K562 (cell line): ENCODE measurements around the gene THG1L. TPM values are rescaled to one million over a fixed set of nuclear protein-coding genes. Genes with fewer than 3 reads are reported as not detected.
A peak's percentile ranks its signal among the peaks of the same experiment; 100 is the strongest.

ENCODE experiments used
- CBFA2T3 ChIP-seq: fragments of 450-650 bp; IDR thresholded peaks from 2 replicates; pipeline ENCODE4 v1.6.1; 2017
- CHCHD3 ChIP-seq: fragments of 250-450 bp; sonication (Bioruptor Pico); IDR thresholded peaks from 2 replicates; pipeline ENCODE4 v2.1.2; 2022; ENCODE audit warnings: mild to moderate bottlenecking
- CUX1 ChIP-seq: fragments of 200-800 bp; sonication (Bioruptor generic); IDR thresholded peaks from 2 replicates; pipeline ENCODE4 v1.6.1; 2016; ENCODE audit warnings: missing genetic modification characterization, missing compliant biosample characterization
- FOXJ2 ChIP-seq: fragments of 200-800 bp; sonication (Bioruptor generic); IDR thresholded peaks from 2 replicates; pipeline ENCODE4 v1.6.1; 2016; ENCODE audit warnings: missing genetic modification characterization, missing compliant biosample characterization
- ILF3 ChIP-seq: fragments of 450-650 bp; IDR thresholded peaks from 2 replicates; pipeline ENCODE4 v1.6.1; 2018; ENCODE audit warnings: antibody characterized with exemption, mild to moderate bottlenecking, moderate library complexity, borderline replicate concordance
- LEF1 ChIP-seq: fragments of 450-650 bp; IDR thresholded peaks from 2 replicates; pipeline ENCODE4 v1.6.1; 2016; ENCODE audit warnings: mild to moderate bottlenecking
- PHB2 ChIP-seq: fragments of 450-650 bp; IDR thresholded peaks from 2 replicates; pipeline ENCODE4 v1.6.1; 2017; ENCODE audit warnings: low read depth
- RBM22 ChIP-seq: fragments of 200-400 bp; formaldehyde crosslinking; IDR thresholded peaks from 2 replicates; pipeline ENCODE4 v1.6.1; 2018; ENCODE audit warnings: low read length, low read depth; ENCODE audit not compliant: poor library complexity, severe bottlenecking
- RNF2 ChIP-seq: sonication (generic); IDR thresholded peaks from 2 replicates; pipeline ENCODE4 v1.6.1; 2016
- TEAD2 ChIP-seq: fragments of 450-650 bp; IDR thresholded peaks from 2 replicates; pipeline ENCODE4 v1.6.1; 2016; ENCODE audit warnings: missing genetic modification characterization, control low read depth, missing compliant biosample characterization
- ZBED1 ChIP-seq: IDR thresholded peaks from 2 replicates; pipeline ENCODE4 v1.6.1; 2014
- ZBTB12 ChIP-seq: fragments of 250-450 bp; sonication (Bioruptor Pico); IDR thresholded peaks from 2 replicates; pipeline ENCODE4 v1.4.0; 2020
- ZEB2 ChIP-seq: fragments of 450-650 bp; IDR thresholded peaks from 2 replicates; pipeline ENCODE4 v1.6.1; 2016
- ZNF354B ChIP-seq: fragments of 250-450 bp; sonication (Bioruptor Pico); IDR thresholded peaks from 2 replicates; pipeline ENCODE4 v1.4.0; 2020
- ZNF79 ChIP-seq: fragments of 250-450 bp; sonication (Bioruptor Pico); IDR thresholded peaks from 2 replicates; pipeline ENCODE4 v1.4.0; 2020; ENCODE audit warnings: low read depth, mild to moderate bottlenecking, moderate library complexity
- polyA plus RNA-seq, 8 experiments: library from polyadenylated mRNA; depleted of rRNA in 4 of 8; stranded (reverse) in 5 of 8; unstranded in 3 of 8; fragments of >200 nt; fragmentation: Nextera tagmentation in 2 of 8; fragmentation: Illumina TruSeq in 1 of 8; extraction: Ambion mirVana in 2 of 8; extraction: Trizol in 1 of 8; gene quantifications; 2 replicates each; pipeline versions ENCODE4 v1.2.1 to v1.2.3, GENCODE V29; 2011 to 2014; ENCODE audit warnings: inconsistent platforms in 1 of 8, missing spikeins in 1 of 8
- total RNA-seq, 7 experiments: library from RNA; depleted of rRNA in 6 of 7; stranded (reverse); fragments of >200 nt in 6 of 7; fragmentation: Illumina TruSeq in 2 of 7; extraction: Trizol in 2 of 7; gene quantifications; 2 replicates each; pipeline versions ENCODE4 v1.2.1 to v1.2.3, GENCODE V29; 2011 to 2021; ENCODE audit warnings: low replicate concordance in 1 of 7
- TF ChIP-seq, protein P1 (sequence below): fragments of 250-450 bp; sonication (Bioruptor Pico); IDR thresholded peaks from 2 replicates; pipeline ENCODE4 v1.9.0; 2021; ENCODE audit warnings: mild to moderate bottlenecking, inconsistent platforms

The THG1L gene
- total and polyA plus RNA-seq, 9 of the 15 experiments (the other 6 are each of a cell fraction or from before 2014, with no cell fraction given), result 21.8 to 40.7 (median 28.0) TPM

DNA sequence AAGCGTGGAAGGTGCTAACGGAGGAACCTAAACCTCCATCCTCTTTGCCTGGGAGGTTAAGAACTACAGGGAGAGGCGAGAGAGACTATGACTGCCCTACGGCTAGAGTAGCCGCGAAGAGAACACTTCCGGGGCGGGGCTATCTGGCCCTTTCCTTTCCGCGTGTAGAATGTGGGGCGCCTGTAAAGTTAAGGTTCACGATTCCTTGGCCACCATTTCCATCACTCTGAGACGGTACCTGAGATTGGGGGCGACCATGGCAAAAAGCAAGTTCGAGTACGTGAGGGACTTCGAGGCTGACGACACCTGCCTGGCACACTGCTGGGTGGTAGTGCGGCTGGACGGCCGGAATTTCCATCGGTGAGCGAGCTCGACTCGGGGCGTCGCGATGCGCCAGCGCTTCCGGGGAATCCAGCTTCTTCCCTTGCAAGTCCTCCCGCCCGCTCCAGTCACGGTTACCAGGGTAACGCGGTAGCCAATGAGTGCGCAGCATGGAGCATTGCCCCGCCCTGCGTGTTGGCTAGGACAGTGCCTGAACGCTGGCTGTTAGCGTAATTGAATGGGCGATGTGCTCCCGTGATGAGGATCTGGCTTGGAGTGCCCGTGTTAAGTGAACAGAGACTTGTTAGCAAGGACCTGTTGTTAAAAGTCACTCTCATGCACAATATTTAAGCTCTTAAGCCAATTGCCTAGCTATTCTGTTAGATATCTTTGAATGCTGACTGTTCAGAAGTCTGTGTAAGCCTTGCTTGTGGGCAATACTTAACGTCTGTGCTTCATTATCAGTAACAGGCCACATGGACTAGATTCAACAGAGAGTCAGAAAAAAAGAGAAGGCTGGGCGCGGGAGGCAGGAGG lies at the start of gene THG1L (continued):
- no peak for TF ChIP-seq TEAD2
- TF ChIP-seq ILF3, result no peak
- no peak for TF ChIP-seq CHCHD3 (CRISPR knock-in tag)
- TF ChIP-seq ZBTB12 (CRISPR knock-in tag), result no peak
- no peak for TF ChIP-seq FOXJ2
- TF ChIP-seq ZNF354B (CRISPR knock-in tag), result no peak
- TF ChIP-seq CUX1 (CRISPR knock-in tag), result no peak
- peak; percentile 63; the same call in 1 of the 2 replicates for TF ChIP-seq LEF1
- no peak for TF ChIP-seq ZEB2
- no peak for TF ChIP-seq ZBED1
- TF ChIP-seq CBFA2T3, result peak; percentile 85
- TF ChIP-seq RNF2, result peak; percentile 73
- TF ChIP-seq RBM22, result peak; percentile 48
- TF ChIP-seq, protein P1, sequence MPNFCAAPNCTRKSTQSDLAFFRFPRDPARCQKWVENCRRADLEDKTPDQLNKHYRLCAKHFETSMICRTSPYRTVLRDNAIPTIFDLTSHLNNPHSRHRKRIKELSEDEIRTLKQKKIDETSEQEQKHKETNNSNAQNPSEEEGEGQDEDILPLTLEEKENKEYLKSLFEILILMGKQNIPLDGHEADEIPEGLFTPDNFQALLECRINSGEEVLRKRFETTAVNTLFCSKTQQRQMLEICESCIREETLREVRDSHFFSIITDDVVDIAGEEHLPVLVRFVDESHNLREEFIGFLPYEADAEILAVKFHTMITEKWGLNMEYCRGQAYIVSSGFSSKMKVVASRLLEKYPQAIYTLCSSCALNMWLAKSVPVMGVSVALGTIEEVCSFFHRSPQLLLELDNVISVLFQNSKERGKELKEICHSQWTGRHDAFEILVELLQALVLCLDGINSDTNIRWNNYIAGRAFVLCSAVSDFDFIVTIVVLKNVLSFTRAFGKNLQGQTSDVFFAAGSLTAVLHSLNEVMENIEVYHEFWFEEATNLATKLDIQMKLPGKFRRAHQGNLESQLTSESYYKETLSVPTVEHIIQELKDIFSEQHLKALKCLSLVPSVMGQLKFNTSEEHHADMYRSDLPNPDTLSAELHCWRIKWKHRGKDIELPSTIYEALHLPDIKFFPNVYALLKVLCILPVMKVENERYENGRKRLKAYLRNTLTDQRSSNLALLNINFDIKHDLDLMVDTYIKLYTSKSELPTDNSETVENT (CRISPR knock-in tag), result peak; percentile 39; the same call in 1 of the 2 replicates
- no peak for TF ChIP-seq PHB2
- no peak for TF ChIP-seq ZNF79 (CRISPR knock-in tag)
